Psoas muscle (tissue), 8 donors: ENCODE data around the gene LRGUK. TPM values are rescaled to one million over a fixed set of nuclear protein-coding genes. Genes with fewer than 3 reads are reported as not detected.

Experiments used
- ATAC-seq, 4 donors: fragments of 200-7000 bp; cut with Tn5 transposase; one replicate each; pipeline ENCODE4 v1.9.1; 2020; ENCODE audit warnings: moderate library complexity in 3 of 4, mild to moderate bottlenecking in 2 of 4
- DNase-seq, 2 donors: peaks; one replicate each; pipeline ENCODE4 v3.0.0-alpha.2; 2020
- H3K27ac ChIP-seq: fragments of 200-600 bp; one replicate; pipeline ENCODE4 v1.8.0; 2022
- H3K27me3 ChIP-seq, 3 donors: fragments of 200-600 bp in 1 of 3; one replicate each; pipeline versions ENCODE4 v1.6.1 to v1.8.0; 2013 to 2022; ENCODE audit warnings: low read length in 2 of 3, mild to moderate bottlenecking in 2 of 3, moderate library complexity in 1 of 3; ENCODE audit not compliant: insufficient read depth in 3 of 3
- H3K36me3 ChIP-seq, 2 donors: fragments of 200-600 bp in 1 of 2; one replicate each; pipeline versions ENCODE4 v1.6.1 to v1.8.0; 2013 to 2022; ENCODE audit warnings: low read depth in 1 of 2, mild to moderate bottlenecking in 1 of 2, moderate library complexity in 1 of 2; ENCODE audit not compliant: insufficient read depth in 1 of 2
- H3K4me1 ChIP-seq: fragments of 200-600 bp; one replicate; pipeline ENCODE4 v1.8.0; 2022
- H3K4me3 ChIP-seq: fragments of 200-600 bp; one replicate; pipeline ENCODE4 v1.8.0; 2022; ENCODE audit warnings: mild to moderate bottlenecking
- H3K9me3 ChIP-seq: fragments of 200-600 bp; one replicate; pipeline ENCODE4 v1.8.0; 2022
- WGBS, 3 donors: extraction: QIAGEN DNeasy Blood & Tissue Kit; methylation state at CpG; one replicate each; pipeline versions ENCODE4 v1.1.6 to v1.1.7; 2013; 5-methylcytosine and 5-hydroxymethylcytosine counted together
- intact Hi-C, 2 donors: fragments of 100-400 bp; cut with DNase I; formaldehyde crosslinking; loops; one replicate each; pipeline versions ENCODE4 v1.11.0 to v1.14.2; 2022
- polyA plus RNA-seq, 3 donors: library from polyadenylated mRNA; stranded (reverse); fragments of 200-250 nt; gene quantifications; one replicate each; pipeline ENCODE4 v1.2.3, GENCODE V29; 2013
- total RNA-seq, 4 donors: library from RNA; stranded (reverse); fragmentation: NEBNext Ultra II Directional in 2 of 4; extraction: Animal tissue kit (Norgen Biotek cat#: 25700) in 2 of 4; gene quantifications; one replicate each; pipeline versions ENCODE4 v1.2.1 to v1.2.4, GENCODE V29; 2021 to 2023
- TF ChIP-seq, protein P1 (sequence below): fragments of 200-600 bp; IDR thresholded peaks from one replicate; pipeline ENCODE4 v1.8.0; 2022; ENCODE audit warnings: antibody characterized with exemption
- donor health status: healthy with polysubstance abuse.
- donor health status: DM: no; HTN: no; CAD: no; lungs with moderate emphysema.
- donor health status: Bipolar disorder and iron deficiency.
- donor health status: healthy.
- donor health status: DM: yes; HTN: yes; CAD: no.
- donor health status: DM: no; HTN: no; CAD: no.
- donor health status: DM: no; HTN: no; CAD: no.
- donor health status: DM: yes; HTN: yes; CAD: no.

Gene LRGUK
- total and polyA plus RNA-seq, 7 donors: 0.07 to 0.43 (median 0.15) TPM; not detected in 1

DNA sequence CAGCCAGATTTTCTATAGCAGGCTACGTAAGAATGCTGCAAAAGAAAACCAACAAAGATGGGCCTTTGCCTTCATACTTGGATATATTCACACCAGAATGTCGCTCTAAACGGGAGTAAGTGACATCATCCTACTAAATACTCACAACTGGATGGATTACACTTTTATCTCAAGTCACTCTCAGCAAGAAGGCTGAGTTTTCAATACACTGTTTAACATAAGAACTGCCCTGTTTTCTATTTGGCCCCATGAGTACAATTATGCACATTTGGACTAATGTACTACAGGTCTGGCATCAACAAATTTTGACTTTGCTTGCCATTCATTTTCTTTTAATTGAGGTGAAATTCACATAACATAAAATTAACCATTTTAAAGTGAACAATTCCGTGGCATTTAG, 181.4 kb downstream of the LRGUK start:
- intact Hi-C loops: no loop called here
- Histone ChIP-seq H3K36me3 (peaks cover 0 to 52% of the 10 kb centered on the region in 2 donors), H3K27me3 (no peaks in the 10 kb centered on the region), H3K9me3 (no peaks in the 10 kb centered on the region), H3K27ac (no peak overlapping the region), H3K4me3 (no peak overlapping the region), H3K4me1 (no peaks in the 10 kb centered on the region)
- 89 to 94% (median 91%) methylated on average over 4 of the region's 4 CpGs for WGBS, 3 donors
- ATAC-seq (no peak), DNase-seq (no peak)
- TF ChIP-seq, protein P1, sequence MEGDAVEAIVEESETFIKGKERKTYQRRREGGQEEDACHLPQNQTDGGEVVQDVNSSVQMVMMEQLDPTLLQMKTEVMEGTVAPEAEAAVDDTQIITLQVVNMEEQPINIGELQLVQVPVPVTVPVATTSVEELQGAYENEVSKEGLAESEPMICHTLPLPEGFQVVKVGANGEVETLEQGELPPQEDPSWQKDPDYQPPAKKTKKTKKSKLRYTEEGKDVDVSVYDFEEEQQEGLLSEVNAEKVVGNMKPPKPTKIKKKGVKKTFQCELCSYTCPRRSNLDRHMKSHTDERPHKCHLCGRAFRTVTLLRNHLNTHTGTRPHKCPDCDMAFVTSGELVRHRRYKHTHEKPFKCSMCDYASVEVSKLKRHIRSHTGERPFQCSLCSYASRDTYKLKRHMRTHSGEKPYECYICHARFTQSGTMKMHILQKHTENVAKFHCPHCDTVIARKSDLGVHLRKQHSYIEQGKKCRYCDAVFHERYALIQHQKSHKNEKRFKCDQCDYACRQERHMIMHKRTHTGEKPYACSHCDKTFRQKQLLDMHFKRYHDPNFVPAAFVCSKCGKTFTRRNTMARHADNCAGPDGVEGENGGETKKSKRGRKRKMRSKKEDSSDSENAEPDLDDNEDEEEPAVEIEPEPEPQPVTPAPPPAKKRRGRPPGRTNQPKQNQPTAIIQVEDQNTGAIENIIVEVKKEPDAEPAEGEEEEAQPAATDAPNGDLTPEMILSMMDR: no peak

DNA sequence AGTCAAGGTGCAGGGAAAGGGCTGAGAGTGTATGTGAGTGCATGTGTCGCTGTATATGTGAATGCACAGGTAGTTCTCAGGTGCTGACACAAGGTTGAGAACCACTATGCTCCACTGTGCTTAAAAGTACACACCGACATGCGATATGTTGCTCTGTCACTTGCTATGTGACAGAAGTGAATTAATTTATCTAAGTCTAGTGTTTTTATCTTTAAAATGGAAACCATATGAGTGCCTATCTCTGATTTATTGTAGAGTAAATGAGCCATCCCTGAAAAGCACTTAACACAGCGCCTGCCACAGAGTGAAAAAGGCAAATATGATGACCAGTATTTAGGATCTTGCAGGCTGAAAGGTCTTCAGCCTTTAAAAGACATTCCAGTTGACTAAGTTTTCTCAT, 184.7 kb downstream of the LRGUK start:
- Histone ChIP-seq H3K9me3 (no peaks in the 10 kb centered on the region), H3K27ac (no peak overlapping the region), H3K27me3 (no peaks in the 10 kb centered on the region), H3K4me1 (peaks cover 4% of the 10 kb centered on the region), H3K36me3 (peaks cover 0 to 20% of the 10 kb centered on the region in 2 donors), H3K4me3 (no peak overlapping the region)
- ATAC-seq (no peak), DNase-seq (no peak)
- 95 to 98% (median 98%) methylated on average over 4 of the region's 4 CpGs for WGBS, 3 donors
- intact Hi-C loops: no loop called here
- TF ChIP-seq, protein P1: no peak

DNA sequence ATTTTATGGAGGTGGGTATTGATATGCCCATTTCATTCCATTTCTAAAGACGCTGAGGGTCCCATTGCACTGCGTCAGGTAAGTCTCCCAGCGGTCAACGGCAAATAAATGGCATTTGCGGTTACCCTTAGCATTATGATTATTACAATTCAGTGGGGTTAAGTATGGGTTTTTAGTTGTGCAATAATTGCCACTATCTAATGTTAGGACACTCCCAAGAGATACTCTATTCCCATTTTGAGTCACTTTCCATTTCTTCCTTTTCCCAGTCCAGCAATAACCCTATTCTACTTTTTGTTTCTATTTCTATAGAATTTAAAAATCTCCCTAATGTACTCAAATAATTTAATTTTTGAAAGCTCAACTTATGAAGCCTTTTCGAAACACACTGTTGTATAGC, 185.6 kb downstream of the LRGUK start:
- peaks cover 4% of the 10 kb centered on the region for H3K4me1 ChIP-seq
- H3K27ac ChIP-seq: no peak overlapping the region
- 82 to 88% (median 87%) methylated on average over 6 of the region's 6 CpGs for WGBS, 3 donors
- H3K4me3 ChIP-seq: no peak overlapping the region
- no peak for DNase-seq
- H3K27me3 ChIP-seq: no peaks in the 10 kb centered on the region
- no peaks in the 10 kb centered on the region for H3K9me3 ChIP-seq
- TF ChIP-seq, protein P1: no peak
- H3K36me3 ChIP-seq: peaks cover 0 to 20% of the 10 kb centered on the region in 2 donors
- no peak for ATAC-seq
- intact Hi-C loops: no loop called here

DNA sequence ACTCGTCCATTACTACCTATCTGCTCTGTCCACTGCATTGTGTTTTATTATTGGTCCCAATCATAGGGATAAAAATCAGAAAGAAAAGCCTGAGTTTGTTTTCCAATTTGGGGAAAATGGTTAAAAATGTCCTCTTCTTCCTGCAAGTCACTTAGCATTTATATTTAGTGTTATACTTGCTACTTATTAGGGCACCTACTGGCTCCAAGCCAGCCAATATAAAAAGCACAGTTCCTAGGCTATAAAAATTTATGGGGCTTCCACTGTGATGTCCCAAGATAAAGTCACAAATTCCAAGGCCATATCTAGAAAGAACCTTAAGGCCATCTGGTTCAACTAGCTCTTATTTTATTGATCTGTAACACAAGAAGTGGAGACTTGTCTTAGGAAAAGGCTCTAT, 186.4 kb downstream of the LRGUK start:
- Histone ChIP-seq H3K4me3 (no peak overlapping the region), H3K4me1 (peaks cover 4% of the 10 kb centered on the region), H3K27ac (no peak overlapping the region), H3K27me3 (no peaks in the 10 kb centered on the region), H3K9me3 (no peaks in the 10 kb centered on the region), H3K36me3 (peaks cover 0 to 16% of the 10 kb centered on the region in 2 donors)
- TF ChIP-seq, protein P1: no peak
- intact Hi-C loops: no loop called here
- 41 to 84% (median 77%) methylated on average over 1 of the region's 1 CpG for WGBS, 3 donors
- ATAC-seq (no peak), DNase-seq (no peak)

Other genes starting within 250 kb of the LRGUK start
- gene SLC35B4, start 189.6 kb downstream of the LRGUK start, total RNA-seq: 1 to 10 TPM; 3.6 to 6.8 (median 5.4) TPM
- 1 to 10 TPM; 2.1 to 4.0 (median 3.0) TPM for gene SLC35B4, start 189.6 kb downstream of the LRGUK start, polyA plus RNA-seq